Measurements from ENCODE around the gene ARSG.

ARSG gene

GRCh38 chr17:68425979-68426378 is 134.7 kb downstream of the ARSG start (continued):
- TF ChIP-seq BCL6B (tag by site-specific recombination; IDR thresholded peaks at IDR 0.05) (no peak), ZNF112 (tag by site-specific recombination; IDR thresholded peaks at IDR 0.05) (no peak), RBAK (tag by site-specific recombination; IDR thresholded peaks at IDR 0.05) (no peak), MYNN (tag by site-specific recombination; IDR thresholded peaks at IDR 0.05; ENCODE audit: borderline replicate concordance) (no peak), ZBTB8A (tag by site-specific recombination; IDR thresholded peaks at IDR 0.05) (no peak), ZNF48 (tag by site-specific recombination; IDR thresholded peaks at IDR 0.05) (no peak), ZNF146 (tag by site-specific recombination; IDR thresholded peaks at IDR 0.05) (no peak)

- TF ChIP-seq KLF9 (tag by site-specific recombination; IDR thresholded peaks at IDR 0.05; ENCODE audit: low read depth) = no peak
- TF ChIP-seq ZIC2 (tag by site-specific recombination; IDR thresholded peaks at IDR 0.05) = 0 out of 2 replicates have a peak, but pooled peaks have one; percentile 9
- TF ChIP-seq TCF7L2 (IDR thresholded peaks at IDR 0.05; ENCODE audit: borderline replicate concordance, low read depth, low read length) = no peak
- ChIA-PET CTCF (interaction anchor here (0.6 to 1.6 kb wide), 5 partner anchors 9 to 274 kb away, joined by 3 to 4 read pairs (median 4); no protein-coding TSS in a partner anchor), POLR2A (no interaction called here)
- Histone ChIP-seq H3K9me3 (ENCODE audit: control insufficient read depth, insufficient read depth, low read depth, low read length) (no peaks in the 10 kb centered on the region), H3K27ac (ENCODE audit: extremely low read depth, low read depth, low read length) (no peak overlapping the region), H3K4me3 (ENCODE audit: low read depth, low read length) (no peak overlapping the region), H3K36me3 (ENCODE audit: control insufficient read depth in 2 of 2, insufficient read depth in 1 of 2, low read length in 2 of 2) (peaks cover 0 to 8% of the 10 kb centered on the region in 2 experiments; a peak in 1 of 3 replicates), H3K4me1 (ENCODE audit: control insufficient read depth, insufficient read depth, low read length) (no peaks in the 10 kb centered on the region)
These were observed 136.3 kb downstream of the ARSG start for GRCh38 chr17:68427575-68427974.

- CTCF ChIA-PET = interaction anchor here (0.5 to 1.7 kb wide), 9 partner anchors 8 to 275 kb away, joined by 3 to 6 read pairs (median 4); no protein-coding TSS in a partner anchor
- Histone ChIP-seq H3K9me3 (ENCODE audit: control insufficient read depth, insufficient read depth, low read depth, low read length) (no peaks in the 10 kb centered on the region), H3K27ac (ENCODE audit: extremely low read depth, low read depth, low read length) (no peak overlapping the region), H3K36me3 (ENCODE audit: control insufficient read depth in 2 of 2, insufficient read depth in 1 of 2, low read length in 2 of 2) (peaks cover 4 to 11% of the 10 kb centered on the region in 2 experiments; a peak in 2 of 3 replicates), H3K4me1 (ENCODE audit: control insufficient read depth, insufficient read depth, low read length) (no peaks in the 10 kb centered on the region), H3K4me3 (ENCODE audit: low read depth, low read length) (no peak overlapping the region)
- TF ChIP-seq ZNF529 (tag by site-specific recombination; IDR thresholded peaks at IDR 0.05; ENCODE audit: insufficient replicate concordance) = no peak
- TF ChIP-seq ZNF157 (tag by site-specific recombination; IDR thresholded peaks at IDR 0.05) = no peak
- TF ChIP-seq PBX3 (CRISPR knock-in tag; IDR thresholded peaks at IDR 0.05) = no peak
- TF ChIP-seq ZNF174 (tag by site-specific recombination; IDR thresholded peaks at IDR 0.05) = no peak
- POLR2A ChIA-PET = no interaction called here
These were observed 137.3 kb downstream of the ARSG start for GRCh38 chr17:68428498-68429172.

- TF ChIP-seq ZBTB1 (tag by site-specific recombination; IDR thresholded peaks at IDR 0.05) (no peak), ZNF140 (tag by site-specific recombination; IDR thresholded peaks at IDR 0.05) (no peak), ZNF624 (tag by site-specific recombination; IDR thresholded peaks at IDR 0.05) (no peak), ZNF654 (tag by site-specific recombination; IDR thresholded peaks at IDR 0.05; ENCODE audit: low read depth) (no peak), ZNF155 (tag by site-specific recombination; IDR thresholded peaks at IDR 0.05) (no peak)
- Histone ChIP-seq H3K4me1 (ENCODE audit: control insufficient read depth, insufficient read depth, low read length) (no peaks in the 10 kb centered on the region), H3K27ac (ENCODE audit: extremely low read depth, low read depth, low read length) (no peak overlapping the region), H3K4me3 (ENCODE audit: low read depth, low read length) (no peak overlapping the region), H3K9me3 (ENCODE audit: control insufficient read depth, insufficient read depth, low read depth, low read length) (no peaks in the 10 kb centered on the region), H3K36me3 (ENCODE audit: control insufficient read depth in 2 of 2, insufficient read depth in 1 of 2, low read length in 2 of 2) (peaks cover 7 to 11% of the 10 kb centered on the region in 2 experiments; a peak in 2 of 3 replicates)
- CTCF ChIA-PET = no interaction called here
- POLR2A ChIA-PET = no interaction called here
These were observed 138.6 kb downstream of the ARSG start for GRCh38 chr17:68429881-68430280.
